ENCODE measurements around the gene GRID1.

Gene GRID1

GRCh38 chr10:86370006-86370585 lies 3.5 kb upstream of the GRID1 start:
- H3K9me3 Mint-ChIP-seq = no peaks in the 10 kb centered on the region
- peaks cover 78 to 88% of the 10 kb centered on the region in 2 donors for H3K27me3 Mint-ChIP-seq
- H3K36me3 Mint-ChIP-seq = no peaks in the 10 kb centered on the region
- ATAC-seq (replicated peaks) = no peak
- peaks cover 6 to 22% of the 10 kb centered on the region in 2 donors for H3K4me1 Mint-ChIP-seq
- H3K27ac Mint-ChIP-seq = no peak overlapping the region
- DNase-seq = no peak
- no peak overlapping the region for H3K4me3 Mint-ChIP-seq

- no peaks in the 10 kb centered on the region for H3K36me3 Mint-ChIP-seq
- DNase-seq (no peak), ATAC-seq (replicated peaks) (no peak)
- no peaks in the 10 kb centered on the region for H3K9me3 Mint-ChIP-seq
- H3K4me3 Mint-ChIP-seq = no peak overlapping the region
- peaks cover 10 to 33% of the 10 kb centered on the region in 2 donors for H3K4me1 Mint-ChIP-seq
- peaks cover 75 to 88% of the 10 kb centered on the region in 2 donors for H3K27me3 Mint-ChIP-seq
- H3K27ac Mint-ChIP-seq = no peak overlapping the region
Measured at GRCh38 chr10:86368987-86369386, 2.4 kb upstream of the GRID1 start.

- ATAC-seq (replicated peaks) = no peak
- H3K4me3 Mint-ChIP-seq = no peak overlapping the region
- no peak for DNase-seq
- H3K36me3 Mint-ChIP-seq = no peaks in the 10 kb centered on the region
- peaks cover 13 to 41% of the 10 kb centered on the region in 2 donors for H3K4me1 Mint-ChIP-seq
- peaks cover 73 to 88% of the 10 kb centered on the region in 2 donors for H3K27me3 Mint-ChIP-seq
- no peak overlapping the region for H3K27ac Mint-ChIP-seq
- H3K9me3 Mint-ChIP-seq = no peaks in the 10 kb centered on the region
Measured at GRCh38 chr10:86368046-86368445, 1.5 kb upstream of the GRID1 start.

- DNase-seq = no peak
- Mint-ChIP-seq H3K27ac (no peak overlapping the region), H3K4me1 (peaks cover 13 to 46% of the 10 kb centered on the region in 2 donors), H3K4me3 (peak overlapping the region in 1 of 2 donors; percentile 23), H3K27me3 (peaks cover 73 to 88% of the 10 kb centered on the region in 2 donors), H3K36me3 (no peaks in the 10 kb centered on the region), H3K9me3 (no peaks in the 10 kb centered on the region)
- ATAC-seq (replicated peaks) = no peak
Measured at GRCh38 chr10:86367152-86367951, 757 bp upstream of the GRID1 start.

- Mint-ChIP-seq H3K27ac (no peak overlapping the region), H3K4me3 (peak overlapping the region in 1 of 2 donors; percentile 23), H3K4me1 (peaks cover 13 to 46% of the 10 kb centered on the region in 2 donors), H3K27me3 (peaks cover 68 to 87% of the 10 kb centered on the region in 2 donors), H3K9me3 (no peaks in the 10 kb centered on the region), H3K36me3 (no peaks in the 10 kb centered on the region)
- ATAC-seq (replicated peaks) = peak in 1 of 2 donors; percentile 19
- DNase-seq = no peak
Measured at GRCh38 chr10:86366902-86367151, 232 bp upstream of the GRID1 start.

GRCh38 chr10:86365346-86366032 lies 1.1 kb downstream of the GRID1 start:
- DNase-seq = no peak

GRCh38 chr10:86364491-86365345 lies 1.9 kb downstream of the GRID1 start:
- Mint-ChIP-seq H3K4me1 (peaks cover 17 to 46% of the 10 kb centered on the region in 2 donors), H3K36me3 (no peaks in the 10 kb centered on the region), H3K9me3 (no peaks in the 10 kb centered on the region), H3K27me3 (peaks cover 64 to 80% of the 10 kb centered on the region in 2 donors), H3K4me3 (peak overlapping the region in 1 of 2 donors; percentile 3), H3K27ac (no peak overlapping the region)
- DNase-seq = no peak
- ATAC-seq (replicated peaks) = no peak

More at GRCh38 chr10:86365346-86366032, 1.1 kb downstream of the GRID1 start:
- no peak for ATAC-seq (replicated peaks)
- Mint-ChIP-seq H3K27me3 (peaks cover 71 to 87% of the 10 kb centered on the region in 2 donors), H3K4me1 (peaks cover 17 to 46% of the 10 kb centered on the region in 2 donors), H3K9me3 (no peaks in the 10 kb centered on the region), H3K36me3 (no peaks in the 10 kb centered on the region), H3K4me3 (peak overlapping the region; percentile 3 to 66), H3K27ac (no peak overlapping the region)

- no peak for DNase-seq
- Mint-ChIP-seq H3K9me3 (no peaks in the 10 kb centered on the region), H3K27ac (no peak overlapping the region), H3K27me3 (peaks cover 62 to 77% of the 10 kb centered on the region in 2 donors), H3K4me1 (peaks cover 17 to 46% of the 10 kb centered on the region in 2 donors), H3K36me3 (no peaks in the 10 kb centered on the region), H3K4me3 (peak overlapping the region in 1 of 2 donors; percentile 34)
- peak; percentile 42 to 46 for ATAC-seq (replicated peaks)
Measured at GRCh38 chr10:86363833-86364490, 2.6 kb downstream of the GRID1 start.

- Mint-ChIP-seq H3K4me1 (peaks cover 17 to 46% of the 10 kb centered on the region in 2 donors), H3K4me3 (peak overlapping the region in 1 of 2 donors; percentile 72), H3K9me3 (no peaks in the 10 kb centered on the region), H3K27ac (no peak overlapping the region), H3K27me3 (peaks cover 61 to 76% of the 10 kb centered on the region in 2 donors), H3K36me3 (no peaks in the 10 kb centered on the region)
- ATAC-seq (replicated peaks) (peak; percentile 60 to 66), DNase-seq (peak; percentile 17)
Measured at GRCh38 chr10:86363184-86363832, 3.3 kb downstream of the GRID1 start.

- H3K4me1 Mint-ChIP-seq = peaks cover 17 to 41% of the 10 kb centered on the region in 2 donors
Measured at GRCh38 chr10:86362586-86363183, 3.9 kb downstream of the GRID1 start.

GRCh38 chr10:86362129-86362527 lies 4.5 kb downstream of the GRID1 start:
- Mint-ChIP-seq H3K9me3 (no peaks in the 10 kb centered on the region), H3K4me3 (no peak overlapping the region), H3K4me1 (peaks cover 17 to 36% of the 10 kb centered on the region in 2 donors), H3K27ac (no peak overlapping the region), H3K36me3 (no peaks in the 10 kb centered on the region), H3K27me3 (peaks cover 58 to 70% of the 10 kb centered on the region in 2 donors)
- DNase-seq (no peak), ATAC-seq (replicated peaks) (no peak)

More at GRCh38 chr10:86362586-86363183, 3.9 kb downstream of the GRID1 start:
- DNase-seq (no peak), ATAC-seq (replicated peaks) (peak in 1 of 2 donors; percentile 5)
- Mint-ChIP-seq H3K9me3 (no peaks in the 10 kb centered on the region), H3K27ac (no peak overlapping the region), H3K4me3 (peak overlapping the region in 1 of 2 donors; percentile 72), H3K27me3 (peaks cover 57 to 76% of the 10 kb centered on the region in 2 donors), H3K36me3 (no peaks in the 10 kb centered on the region)

GRCh38 chr10:86361156-86362128 lies 5.2 kb downstream of the GRID1 start:
- ATAC-seq (replicated peaks) (no peak), DNase-seq (no peak)
- Mint-ChIP-seq H3K9me3 (peaks cover 0 to 2% of the 10 kb centered on the region in 2 donors), H3K36me3 (no peaks in the 10 kb centered on the region), H3K4me1 (peaks cover 20 to 33% of the 10 kb centered on the region in 2 donors), H3K27me3 (peaks cover 61 to 74% of the 10 kb centered on the region in 2 donors), H3K27ac (no peak overlapping the region), H3K4me3 (no peak overlapping the region)
